Measurements from ENCODE around the gene REL.

GRCh38 chr2:60963190-60963589 is 81.8 kb downstream of the REL start:
- TF ChIP-seq POLR2AphosphoS5 (IDR thresholded peaks at IDR 0.05): no peak
- TF ChIP-seq CTCF (IDR thresholded peaks at IDR 0.05): no peak
- TF ChIP-seq POLR2A (IDR thresholded peaks at IDR 0.05): no peak

Data from prostate gland (tissue), 2 donors.